DND-41 (cell line): ENCODE results near the gene SHH.

Experiments used
- ATAC-seq: fragments of 200-7000 bp; cut with Tn5 transposase; 3 replicates; pipeline ENCODE4 v1.9.1; 2021; ENCODE audit warnings: low read depth; ENCODE audit not compliant: insufficient read depth
- DNase-seq: peaks from one replicate; pipeline ENCODE4 v3.0.0-alpha.2; 2020
- H2AFZ ChIP-seq: 2 replicates; pipeline ENCODE4 v1.6.0; 2012; ENCODE audit warnings: low read depth, low read length
- H3K27ac ChIP-seq: 2 replicates; pipeline ENCODE4 v1.5.1; 2012; ENCODE audit warnings: low read length, inconsistent platforms
- H3K27me3 ChIP-seq: fragments of 200-600 bp; sonication (generic); 2 replicates; pipeline ENCODE4 v1.6.0; 2012; ENCODE audit warnings: low read length, mild to moderate bottlenecking, inconsistent platforms; ENCODE audit not compliant: insufficient read depth, poor library complexity
- H3K36me3 ChIP-seq: 2 replicates; pipeline ENCODE4 v1.5.1; 2012; ENCODE audit warnings: low read length, inconsistent platforms; ENCODE audit not compliant: insufficient read depth
- H3K4me1 ChIP-seq: 2 replicates; pipeline ENCODE4 v1.5.1; 2012; ENCODE audit warnings: mild to moderate bottlenecking, low read length; ENCODE audit not compliant: insufficient read depth
- H3K4me2 ChIP-seq: 2 replicates; pipeline ENCODE4 v1.6.0; 2012; ENCODE audit warnings: mild to moderate bottlenecking, moderate library complexity, low read length, inconsistent platforms; ENCODE audit not compliant: insufficient read depth
- H3K4me3 ChIP-seq, 2 experiments: fragments of 200-600 bp in 1 of 2; shearing (Covaris generic) in 1 of 2; 2 replicates each; pipeline ENCODE4 v1.5.1; 2012 to 2016; ENCODE audit warnings: inconsistent platforms in 2 of 2, low read length in 2 of 2, mild to moderate bottlenecking in 2 of 2, low read depth in 1 of 2, moderate library complexity in 1 of 2
- H3K79me2 ChIP-seq: 2 replicates; pipeline ENCODE4 v1.6.0; 2012; ENCODE audit warnings: low read length, inconsistent platforms; ENCODE audit not compliant: insufficient read depth
- H3K9ac ChIP-seq: 2 replicates; pipeline ENCODE4 v1.6.0; 2012; ENCODE audit warnings: low read depth, mild to moderate bottlenecking, inconsistent platforms, low read length, moderate library complexity
- H3K9me3 ChIP-seq: 2 replicates; pipeline ENCODE4 v1.5.1; 2012; ENCODE audit warnings: low read length, moderate library complexity, mild to moderate bottlenecking, inconsistent platforms; ENCODE audit not compliant: insufficient read depth, severe bottlenecking
- H4K20me1 ChIP-seq: 2 replicates; pipeline ENCODE4 v1.6.0; 2012; ENCODE audit warnings: low read length; ENCODE audit not compliant: insufficient read depth
- CTCF ChIP-seq: IDR thresholded peaks from 2 replicates; pipeline ENCODE4 v1.5.1; 2012; ENCODE audit warnings: borderline replicate concordance, low read length, moderate library complexity, mild to moderate bottlenecking; ENCODE audit not compliant: poor library complexity, severe bottlenecking; ENCODE audit errors: extremely low read depth
- EZH2 ChIP-seq: IDR thresholded peaks from 3 replicates; pipeline ENCODE4 v1.6.1; 2012; ENCODE audit warnings: borderline replicate concordance, low read depth, mild to moderate bottlenecking, moderate library complexity, low read length, inconsistent platforms; ENCODE audit not compliant: severe bottlenecking

Gene SHH

GRCh38 chr7:155802291-155802690 lies 10.0 kb downstream of the SHH start:
- no peak for TF ChIP-seq CTCF
- no peak for TF ChIP-seq EZH2
- Histone ChIP-seq H2AFZ (no peak overlapping the region), H3K27me3 (peaks cover 9% of the 10 kb centered on the region), H3K4me2 (no peak overlapping the region), H3K27ac (no peak overlapping the region), H3K9me3 (no peaks in the 10 kb centered on the region), H3K4me1 (no peaks in the 10 kb centered on the region), H3K79me2 (no peaks in the 10 kb centered on the region), H3K9ac (no peak overlapping the region), H3K4me3 (no peak overlapping the region), H3K36me3 (no peaks in the 10 kb centered on the region), H4K20me1 (peaks cover 5% of the 10 kb centered on the region; the same call in 1 of the 2 replicates)
- ATAC-seq (no peak), DNase-seq (no peak)

- H3K27ac ChIP-seq: no peak overlapping the region
- H3K9ac ChIP-seq: no peak overlapping the region
- H3K27me3 ChIP-seq: peaks cover 9% of the 10 kb centered on the region
- H2AFZ ChIP-seq: no peak overlapping the region
- H3K9me3 ChIP-seq: no peaks in the 10 kb centered on the region
- no peak for DNase-seq
- H3K4me2 ChIP-seq: no peak overlapping the region
- H4K20me1 ChIP-seq: peaks cover 5% of the 10 kb centered on the region; the same call in 1 of the 2 replicates
- TF ChIP-seq CTCF (no peak), EZH2 (no peak)
- no peaks in the 10 kb centered on the region for H3K79me2 ChIP-seq
- H3K4me1 ChIP-seq: peaks cover 3% of the 10 kb centered on the region; the same call in 1 of the 2 replicates
- no peak overlapping the region for H3K4me3 ChIP-seq
- no peak for ATAC-seq
- H3K36me3 ChIP-seq: no peaks in the 10 kb centered on the region
Measured at GRCh38 chr7:155800741-155801267, 11.5 kb downstream of the SHH start.

- H3K4me2 ChIP-seq: no peak overlapping the region
- no peak overlapping the region for H2AFZ ChIP-seq
- no peaks in the 10 kb centered on the region for H3K9me3 ChIP-seq
- no peaks in the 10 kb centered on the region for H3K79me2 ChIP-seq
- H4K20me1 ChIP-seq: peaks cover 7% of the 10 kb centered on the region; the same call in 1 of the 2 replicates
- TF ChIP-seq EZH2 (no peak), CTCF (no peak)
- peaks cover 9% of the 10 kb centered on the region for H3K27me3 ChIP-seq
- no peak overlapping the region for H3K27ac ChIP-seq
- H3K4me3 ChIP-seq: no peak overlapping the region
- no peak overlapping the region for H3K9ac ChIP-seq
- H3K4me1 ChIP-seq: peaks cover 3% of the 10 kb centered on the region; the same call in 1 of the 2 replicates
- no peaks in the 10 kb centered on the region for H3K36me3 ChIP-seq
- DNase-seq (no peak), ATAC-seq (no peak)
Measured at GRCh38 chr7:155800301-155800700, 12.0 kb downstream of the SHH start.

GRCh38 chr7:155799514-155799913 lies 12.7 kb downstream of the SHH start:
- TF ChIP-seq CTCF (no peak), EZH2 (no peak)
- no peak for DNase-seq
- peaks cover 9% of the 10 kb centered on the region for H3K27me3 ChIP-seq

More at GRCh38 chr7:155799514-155799913, 12.7 kb downstream of the SHH start:
- Histone ChIP-seq H4K20me1 (peaks cover 8% of the 10 kb centered on the region; the same call in 1 of the 2 replicates), H3K27ac (no peak overlapping the region), H3K4me3 (no peak overlapping the region), H3K4me2 (no peak overlapping the region), H3K79me2 (no peaks in the 10 kb centered on the region), H2AFZ (no peak overlapping the region), H3K36me3 (no peaks in the 10 kb centered on the region), H3K4me1 (peaks cover 3% of the 10 kb centered on the region; the same call in 1 of the 2 replicates), H3K9ac (no peak overlapping the region), H3K9me3 (no peaks in the 10 kb centered on the region)
- no peak for ATAC-seq
